ENCODE measurements around the gene CCNQ. TPM values are rescaled to one million over a fixed set of nuclear protein-coding genes. Genes with fewer than 3 reads are reported as not detected.
A peak's percentile ranks its signal among the peaks of the same experiment; 100 is the strongest.

Gene CCNQ
- total and polyA plus RNA-seq, 10 of the 15 experiments (the other 5 are each of a cell fraction or from before 2014, with no cell fraction given) = 0.45 to 36.2 (median 18.2) TPM

GRCh38 chrX:153644356-153645125 is 45.6 kb upstream of the CCNQ start:
- BruUV-seq (replicated peaks) = no TSS peak
- Histone ChIP-seq H2AFZ (ENCODE audit: control insufficient read depth, low read depth, low read length) (no peak overlapping the region), H4K20me1 (ENCODE audit: control insufficient read depth, insufficient read depth) (no peaks in the 10 kb centered on the region), H3K27me3 (replicated peaks in 1 of 2; ENCODE audit: control insufficient read depth in 2 of 2, insufficient read depth in 2 of 2, low read length in 1 of 2) (peaks cover 0 to 3% of the 10 kb centered on the region in 2 experiments; a peak in 3 of 4 replicates), H3K9ac (ENCODE audit: control insufficient read depth, insufficient read depth, low read length) (no peak overlapping the region), H3K36me3 (ENCODE audit: control insufficient read depth in 2 of 2, insufficient read depth in 2 of 2, low read length in 1 of 2) (no peaks in the 10 kb centered on the region), H3K4me3 (no peak overlapping the region), H3K27ac (ENCODE audit: control insufficient read depth, insufficient read depth) (no peak overlapping the region), H3K9me3 (replicated peaks; ENCODE audit: control insufficient read depth, insufficient read depth, low read length) (no peaks in the 10 kb centered on the region; the same call in 2 of the 3 replicates), H3K4me2 (ENCODE audit: control insufficient read depth, insufficient read depth) (no peak overlapping the region), H3K4me1 (ENCODE audit: control insufficient read depth, insufficient read depth, low read length) (no peaks in the 10 kb centered on the region), H3K79me2 (ENCODE audit: control insufficient read depth, insufficient read depth, low read length) (no peaks in the 10 kb centered on the region)
- POLR2A ChIA-PET = no interaction called here
- no peak for TF ChIP-seq SMARCA5 (IDR thresholded peaks at IDR 0.05)
- no peak for ATAC-seq
- no peak for DNase-seq (ENCODE audit: low read depth, low spot score)
- in situ Hi-C loops (cut with MboI) (no loop called here), intact Hi-C loops (cut with micrococcal nuclease; ENCODE audit: unreplicated experiment) (no loop called here)
- no peak for FAIRE-seq
- SMC1A ChIA-PET (ENCODE audit: uncharacterized antibody, unreplicated experiment) = no interaction called here
- RAD21 ChIA-PET (ENCODE audit: unreplicated experiment) = no interaction called here
- 38% methylated on average over 40 of the region's 46 CpGs for whole genome bisulfite sequencing (ENCODE audit: insufficient coverage, insufficient replicate concordance, low lambda C conversion rate, missing lambda C conversion rate)
- CTCF ChIA-PET = interaction anchor here (0.7 to 1.3 kb wide), 5 partner anchors 11 to 686 kb away, joined by 3 to 4 read pairs (median 3); no protein-coding TSS in a partner anchor

DNA sequence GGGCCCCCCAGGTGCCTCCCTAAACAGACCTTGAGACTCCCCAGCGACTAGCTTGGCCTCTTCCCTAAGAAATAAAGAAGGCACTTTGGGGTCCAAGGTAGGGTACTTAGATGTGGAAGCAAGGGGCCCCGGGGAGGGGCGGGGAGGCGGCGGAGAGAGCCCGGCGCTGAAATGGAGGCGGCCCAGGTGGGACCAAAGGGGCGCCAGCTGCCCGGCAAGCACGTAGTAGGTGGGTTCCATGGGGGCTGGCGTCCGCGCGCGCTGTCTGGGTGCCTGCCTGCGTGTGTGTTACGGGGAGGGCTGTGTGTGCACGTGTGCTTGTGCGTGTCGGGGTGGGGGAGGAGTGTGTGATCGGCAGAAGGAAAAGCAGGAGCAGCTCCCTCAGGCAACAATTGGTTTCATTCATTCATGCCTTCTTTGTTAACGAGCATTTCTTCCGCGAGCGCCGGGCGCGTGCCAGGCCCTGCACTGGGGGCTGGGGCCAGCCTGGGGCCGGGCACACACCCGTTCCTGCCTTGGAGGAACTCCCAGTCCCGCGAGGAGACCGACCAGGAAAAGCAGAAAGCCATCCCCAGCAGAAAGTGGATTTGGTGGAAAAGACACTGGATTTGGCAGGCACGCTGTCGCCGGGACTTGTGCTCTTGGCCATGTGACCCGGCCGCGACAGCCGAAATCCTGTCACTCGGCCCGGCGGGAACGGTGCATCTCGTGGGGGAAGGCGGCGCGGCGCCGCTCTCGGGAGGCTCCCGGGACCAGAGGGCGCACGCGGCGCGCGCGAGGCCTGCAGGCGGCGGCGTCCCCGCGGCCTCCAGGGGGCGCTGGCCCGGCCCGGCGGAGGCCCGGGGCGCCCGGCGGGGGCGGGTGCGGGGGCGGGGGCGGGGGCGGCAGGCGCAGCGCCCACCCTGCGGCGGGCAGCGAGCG is 44.8 kb upstream of the CCNQ start:
- BruUV-seq (replicated peaks) = no TSS peak
- intact Hi-C loops (cut with micrococcal nuclease; ENCODE audit: unreplicated experiment) = no loop called here
- RAD21 ChIA-PET (ENCODE audit: unreplicated experiment) = no interaction called here
- DNase-seq (ENCODE audit: low read depth, low spot score) (no peak), ATAC-seq (no peak), FAIRE-seq (no peak)
- no peaks in the 10 kb centered on the region for H3K36me3 ChIP-seq (ENCODE audit: control insufficient read depth in 2 of 2, insufficient read depth in 2 of 2, low read length in 1 of 2)
- H3K4me1 ChIP-seq (ENCODE audit: control insufficient read depth, insufficient read depth, low read length) = no peaks in the 10 kb centered on the region
- no peak overlapping the region for H3K27ac ChIP-seq (ENCODE audit: control insufficient read depth, insufficient read depth)
- SMC1A ChIA-PET (ENCODE audit: uncharacterized antibody, unreplicated experiment) = no interaction called here
- H3K4me3 ChIP-seq = no peak overlapping the region
- no peaks in the 10 kb centered on the region; the same call in 2 of the 3 replicates for H3K9me3 ChIP-seq (replicated peaks; ENCODE audit: control insufficient read depth, insufficient read depth, low read length)
- POLR2A ChIA-PET = no interaction called here
- WGBS (ENCODE audit: insufficient coverage, insufficient replicate concordance, low lambda C conversion rate, missing lambda C conversion rate) = 47% methylated on average over 52 of the region's 84 CpGs
- TF ChIP-seq, protein P1, sequence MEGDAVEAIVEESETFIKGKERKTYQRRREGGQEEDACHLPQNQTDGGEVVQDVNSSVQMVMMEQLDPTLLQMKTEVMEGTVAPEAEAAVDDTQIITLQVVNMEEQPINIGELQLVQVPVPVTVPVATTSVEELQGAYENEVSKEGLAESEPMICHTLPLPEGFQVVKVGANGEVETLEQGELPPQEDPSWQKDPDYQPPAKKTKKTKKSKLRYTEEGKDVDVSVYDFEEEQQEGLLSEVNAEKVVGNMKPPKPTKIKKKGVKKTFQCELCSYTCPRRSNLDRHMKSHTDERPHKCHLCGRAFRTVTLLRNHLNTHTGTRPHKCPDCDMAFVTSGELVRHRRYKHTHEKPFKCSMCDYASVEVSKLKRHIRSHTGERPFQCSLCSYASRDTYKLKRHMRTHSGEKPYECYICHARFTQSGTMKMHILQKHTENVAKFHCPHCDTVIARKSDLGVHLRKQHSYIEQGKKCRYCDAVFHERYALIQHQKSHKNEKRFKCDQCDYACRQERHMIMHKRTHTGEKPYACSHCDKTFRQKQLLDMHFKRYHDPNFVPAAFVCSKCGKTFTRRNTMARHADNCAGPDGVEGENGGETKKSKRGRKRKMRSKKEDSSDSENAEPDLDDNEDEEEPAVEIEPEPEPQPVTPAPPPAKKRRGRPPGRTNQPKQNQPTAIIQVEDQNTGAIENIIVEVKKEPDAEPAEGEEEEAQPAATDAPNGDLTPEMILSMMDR (IDR thresholded peaks at IDR 0.05 in 2 of 3, conservative IDR thresholded peaks at IDR 0.05 in 1 of 3; ENCODE audit: control insufficient read depth in 2 of 3, extremely low read depth in 1 of 3, insufficient read depth in 1 of 3, low read depth in 3 of 3, low read length in 3 of 3) = peak in 1 of 3 experiments; percentile 14; a peak in 1 of 6 replicates
- TF ChIP-seq SIN3A (IDR thresholded peaks at IDR 0.05; ENCODE audit: low read depth, low read length) = no peak
- H3K9ac ChIP-seq (ENCODE audit: control insufficient read depth, insufficient read depth, low read length) = no peak overlapping the region
- H3K79me2 ChIP-seq (ENCODE audit: control insufficient read depth, insufficient read depth, low read length) = no peaks in the 10 kb centered on the region
- H3K4me2 ChIP-seq (ENCODE audit: control insufficient read depth, insufficient read depth) = no peak overlapping the region
- in situ Hi-C loops (cut with MboI) = no loop called here
- peaks cover 0 to 3% of the 10 kb centered on the region in 2 experiments; a peak in 3 of 4 replicates for H3K27me3 ChIP-seq (replicated peaks in 1 of 2; ENCODE audit: control insufficient read depth in 2 of 2, insufficient read depth in 2 of 2, low read length in 1 of 2)
- H4K20me1 ChIP-seq (ENCODE audit: control insufficient read depth, insufficient read depth) = no peaks in the 10 kb centered on the region
- no peak overlapping the region for H2AFZ ChIP-seq (ENCODE audit: control insufficient read depth, low read depth, low read length)
- CTCF ChIA-PET = no interaction called here

All from GM12878 (cell line).